Kidney epithelial cell (primary cell): Measurements from ENCODE around the gene SLC39A11. TPM values are rescaled to one million over a fixed set of nuclear protein-coding genes. Genes with fewer than 3 reads are reported as not detected.

Experiments used
- DNase-seq: peaks from one replicate; pipeline ENCODE4 v3.0.0-alpha.2; 2010; ENCODE audit warnings: low read depth
- H3K27me3 ChIP-seq: 2 replicates; pipeline ENCODE4 v1.6.0; 2011; ENCODE audit warnings: low read length; ENCODE audit not compliant: control insufficient read depth, insufficient read depth
- H3K36me3 ChIP-seq: 2 replicates; pipeline ENCODE4 v1.5.1; 2011; ENCODE audit warnings: low read length; ENCODE audit not compliant: control insufficient read depth, insufficient read depth
- H3K4me3 ChIP-seq: 2 replicates; pipeline ENCODE4 v1.5.1; 2011; ENCODE audit warnings: low read depth, mild to moderate bottlenecking, control low read depth, low read length
- total RNA-seq: library from RNA; depleted of rRNA; stranded (reverse); fragments of >200 nt; gene quantifications from 2 replicates; pipeline ENCODE4 v1.2.3, GENCODE V29; 2015
- TF ChIP-seq, protein P1 (sequence below): IDR thresholded peaks from 2 replicates; pipeline ENCODE4 v1.5.1; 2011; ENCODE audit warnings: mild to moderate bottlenecking, moderate library complexity, low read length, control low read depth, inconsistent platforms; ENCODE audit not compliant: insufficient read depth, poor library complexity, severe bottlenecking

Gene SLC39A11
- total RNA-seq, 1 donor from 2014 or later, result 13.0 TPM

DNA sequence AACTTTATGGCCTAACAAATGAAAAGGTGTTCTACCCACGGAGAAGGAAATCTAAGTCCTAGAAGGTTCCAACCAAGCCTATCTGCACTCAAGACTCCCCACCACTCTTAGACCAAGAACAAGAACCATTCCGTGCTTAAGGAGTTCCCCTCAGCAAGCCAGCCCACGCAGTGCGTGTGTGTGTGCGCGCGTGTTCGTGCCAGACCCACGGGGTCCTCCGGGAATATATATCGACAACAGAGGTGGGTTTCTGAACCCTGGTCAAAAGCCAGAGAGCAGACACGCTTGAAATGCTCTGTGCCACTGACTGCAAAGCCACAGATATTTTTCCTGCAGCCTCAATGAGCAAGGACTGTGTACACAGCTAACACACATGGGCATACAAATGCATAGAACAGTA, 70.7 kb downstream of the SLC39A11 start:
- Histone ChIP-seq H3K36me3 (no peaks in the 10 kb centered on the region), H3K4me3 (no peak overlapping the region), H3K27me3 (no peaks in the 10 kb centered on the region)
- DNase-seq, result no peak
- TF ChIP-seq, protein P1, sequence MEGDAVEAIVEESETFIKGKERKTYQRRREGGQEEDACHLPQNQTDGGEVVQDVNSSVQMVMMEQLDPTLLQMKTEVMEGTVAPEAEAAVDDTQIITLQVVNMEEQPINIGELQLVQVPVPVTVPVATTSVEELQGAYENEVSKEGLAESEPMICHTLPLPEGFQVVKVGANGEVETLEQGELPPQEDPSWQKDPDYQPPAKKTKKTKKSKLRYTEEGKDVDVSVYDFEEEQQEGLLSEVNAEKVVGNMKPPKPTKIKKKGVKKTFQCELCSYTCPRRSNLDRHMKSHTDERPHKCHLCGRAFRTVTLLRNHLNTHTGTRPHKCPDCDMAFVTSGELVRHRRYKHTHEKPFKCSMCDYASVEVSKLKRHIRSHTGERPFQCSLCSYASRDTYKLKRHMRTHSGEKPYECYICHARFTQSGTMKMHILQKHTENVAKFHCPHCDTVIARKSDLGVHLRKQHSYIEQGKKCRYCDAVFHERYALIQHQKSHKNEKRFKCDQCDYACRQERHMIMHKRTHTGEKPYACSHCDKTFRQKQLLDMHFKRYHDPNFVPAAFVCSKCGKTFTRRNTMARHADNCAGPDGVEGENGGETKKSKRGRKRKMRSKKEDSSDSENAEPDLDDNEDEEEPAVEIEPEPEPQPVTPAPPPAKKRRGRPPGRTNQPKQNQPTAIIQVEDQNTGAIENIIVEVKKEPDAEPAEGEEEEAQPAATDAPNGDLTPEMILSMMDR, result no peak

DNA sequence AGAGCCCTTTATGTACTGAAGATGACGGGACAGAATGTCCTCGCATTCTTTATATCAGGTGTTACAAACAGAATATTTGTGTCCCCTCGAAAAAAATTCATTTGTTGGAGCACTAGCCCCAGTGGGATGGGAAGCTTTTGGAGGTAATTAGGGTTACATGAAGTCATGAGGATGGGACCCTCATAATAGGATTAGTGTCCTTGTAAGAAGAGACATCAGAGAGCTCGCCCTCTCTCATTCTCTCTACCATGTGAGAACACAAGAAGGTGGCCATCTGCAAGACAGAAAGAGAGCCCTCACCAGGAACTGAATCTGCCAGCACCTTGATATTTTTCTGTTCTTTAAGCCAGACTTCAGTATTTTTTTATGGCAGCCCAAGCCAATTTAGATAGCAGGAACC, 72.4 kb downstream of the SLC39A11 start:
- no peak for DNase-seq
- Histone ChIP-seq H3K27me3 (no peaks in the 10 kb centered on the region), H3K4me3 (no peak overlapping the region), H3K36me3 (no peaks in the 10 kb centered on the region)
- TF ChIP-seq, protein P1, result no peak

DNA sequence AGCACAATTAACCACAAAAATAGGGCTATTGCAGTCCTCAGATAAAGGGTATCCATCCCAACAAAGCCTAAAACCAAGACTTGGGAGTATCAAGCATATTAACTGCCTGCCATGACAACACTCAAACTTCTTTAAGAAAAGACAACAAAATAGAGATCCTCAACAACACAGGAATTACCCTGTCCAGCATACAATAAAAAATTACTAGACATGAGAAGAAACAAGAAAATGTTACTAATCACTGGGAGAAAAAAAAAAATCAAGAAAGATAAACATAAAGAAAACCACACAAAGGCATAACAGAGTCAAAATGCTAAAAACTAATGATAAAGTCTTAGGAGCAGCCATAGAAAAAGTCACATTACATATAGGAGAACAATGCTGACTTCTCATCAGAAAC, 73.9 kb downstream of the SLC39A11 start:
- Histone ChIP-seq H3K36me3 (no peaks in the 10 kb centered on the region), H3K4me3 (no peak overlapping the region), H3K27me3 (no peaks in the 10 kb centered on the region)
- TF ChIP-seq, protein P1, result no peak
- DNase-seq, result no peak

DNA sequence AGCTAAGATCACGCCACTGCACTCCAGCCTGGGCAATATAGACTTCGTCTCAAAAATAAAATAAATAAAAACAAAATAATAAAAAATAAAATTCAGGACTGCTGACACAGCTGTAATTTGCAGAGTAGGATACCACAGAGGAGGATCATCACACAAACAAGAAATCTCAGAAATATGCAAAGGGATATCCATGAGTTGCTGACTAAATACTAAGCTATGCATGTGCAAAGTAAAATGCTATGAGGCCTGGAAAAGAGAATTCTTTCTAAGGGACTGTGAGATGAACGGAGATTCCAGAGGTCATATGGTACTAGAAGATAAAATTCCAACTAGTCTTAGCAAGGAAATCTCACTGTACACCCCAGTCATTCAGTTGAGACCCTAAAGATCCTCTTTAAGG, 74.8 kb downstream of the SLC39A11 start:
- Histone ChIP-seq H3K4me3 (no peak overlapping the region), H3K27me3 (no peaks in the 10 kb centered on the region), H3K36me3 (no peaks in the 10 kb centered on the region)
- DNase-seq, result no peak
- TF ChIP-seq, protein P1, result no peak

DNA sequence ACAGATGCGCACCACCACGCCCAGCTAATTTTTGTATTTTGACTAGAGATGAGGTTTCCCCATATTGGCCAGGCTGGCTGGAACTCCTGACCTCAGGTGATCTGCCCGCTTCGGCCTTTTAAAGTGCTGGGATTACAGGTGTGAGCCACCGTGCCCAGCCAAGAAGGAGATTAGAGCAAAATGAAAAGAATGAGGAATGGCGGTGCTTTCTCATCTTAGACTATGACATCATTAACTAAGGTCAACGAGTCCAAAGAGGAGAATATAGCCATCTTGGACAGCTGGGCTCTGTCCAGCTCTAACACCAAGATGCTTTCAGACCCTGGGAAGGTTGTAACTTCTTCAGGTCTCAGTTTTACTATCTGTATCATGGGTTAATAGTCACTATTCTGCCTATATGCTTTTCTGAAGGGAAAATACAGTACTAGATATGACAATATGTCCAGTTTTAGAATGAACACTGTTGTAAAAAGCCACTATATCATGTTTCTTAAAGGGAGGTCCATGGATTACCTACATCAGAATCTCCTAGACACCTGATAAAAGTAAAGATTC, 76.7 kb downstream of the SLC39A11 start:
- no peaks in the 10 kb centered on the region for H3K36me3 ChIP-seq
- H3K4me3 ChIP-seq, result no peak overlapping the region
- H3K27me3 ChIP-seq, result no peaks in the 10 kb centered on the region
- TF ChIP-seq, protein P1, result no peak
- no peak for DNase-seq

DNA sequence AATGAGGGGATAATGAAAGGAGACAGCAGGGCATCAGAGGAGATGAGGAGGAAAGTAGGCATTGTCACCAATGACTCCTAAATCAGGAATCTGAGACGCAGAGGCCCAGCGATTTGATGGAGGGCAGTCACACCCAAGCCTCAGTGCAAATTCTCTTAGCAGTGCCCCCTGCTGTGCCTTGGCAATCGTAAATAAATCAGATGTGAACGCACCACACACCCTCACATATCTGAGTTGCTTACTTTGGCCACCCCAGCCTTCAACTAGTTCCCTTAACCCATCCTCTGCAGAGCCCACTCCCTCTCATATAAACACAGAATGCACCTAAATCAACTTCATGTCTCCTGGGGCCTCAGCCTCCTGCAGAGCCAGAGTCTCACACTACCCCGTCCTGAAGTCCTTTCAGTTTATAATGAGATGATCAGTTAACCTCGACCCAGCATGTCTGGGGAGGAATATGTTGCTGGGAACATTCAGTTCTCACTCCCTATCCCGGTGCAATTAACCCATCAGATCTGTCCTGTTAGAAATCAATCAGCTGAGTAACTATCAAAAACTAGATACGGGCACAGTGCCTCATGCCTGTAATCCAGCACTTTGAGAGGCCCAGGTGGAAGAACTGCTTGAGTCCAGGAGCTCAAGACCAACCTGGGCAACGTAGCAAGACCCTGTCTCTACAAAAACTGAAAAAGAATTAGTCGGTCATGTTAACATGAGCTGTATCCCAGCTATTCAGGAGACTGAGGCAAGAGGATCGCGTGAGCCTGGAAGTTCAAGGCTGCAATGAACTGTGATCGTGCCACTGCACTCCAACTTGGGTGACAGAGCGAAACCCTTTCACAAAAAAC, 78.4 kb downstream of the SLC39A11 start:
- no peaks in the 10 kb centered on the region for H3K27me3 ChIP-seq
- DNase-seq, result no peak
- TF ChIP-seq, protein P1, result no peak

More for the DNA sequence above, 78.4 kb downstream of the SLC39A11 start:
- Histone ChIP-seq H3K36me3 (no peaks in the 10 kb centered on the region), H3K4me3 (no peak overlapping the region)
